ENCODE measurements around the gene DGCR6. TPM values are rescaled to one million over a fixed set of nuclear protein-coding genes. Genes with fewer than 3 reads are reported as not detected.
"Not testable (repeated sequence)": the region's sequence is repeated elsewhere in the genome, so short reads cannot be mapped to it uniquely, and the experiment has no call there.

DGCR6 gene
- total RNA-seq, 1 donor from 2014 or later: 1.6 TPM

GRCh38 chr22:18961201-18961600, 55.1 kb downstream of the DGCR6 start:
- ATAC-seq: not testable (repeated sequence)

Other genes with a start within 250 kb of the DGCR6 start
- 4.5 TPM for gene PRODH, start 30.0 kb downstream of the DGCR6 start, total RNA-seq
- 46.6 TPM for gene DGCR2, start 216.1 kb downstream of the DGCR6 start, total RNA-seq
- not detected for gene TSSK2, start 225.0 kb downstream of the DGCR6 start, total RNA-seq
- 9.9 TPM for gene ESS2, start 238.3 kb downstream of the DGCR6 start, total RNA-seq
- not detected for gene GSC2, start 244.0 kb downstream of the DGCR6 start, total RNA-seq

Data from esophagus mucosa (tissue), 1 donor.